ENCODE results near the gene ZSCAN31. TPM values are rescaled to one million over a fixed set of nuclear protein-coding genes. Genes with fewer than 3 reads are reported as not detected.

Gene ZSCAN31
- total and polyA plus RNA-seq, 2 of the 8 experiments (the other 6 are each of a cell fraction or from before 2014, with no cell fraction given): 1.9 to 7.0 TPM

DNA sequence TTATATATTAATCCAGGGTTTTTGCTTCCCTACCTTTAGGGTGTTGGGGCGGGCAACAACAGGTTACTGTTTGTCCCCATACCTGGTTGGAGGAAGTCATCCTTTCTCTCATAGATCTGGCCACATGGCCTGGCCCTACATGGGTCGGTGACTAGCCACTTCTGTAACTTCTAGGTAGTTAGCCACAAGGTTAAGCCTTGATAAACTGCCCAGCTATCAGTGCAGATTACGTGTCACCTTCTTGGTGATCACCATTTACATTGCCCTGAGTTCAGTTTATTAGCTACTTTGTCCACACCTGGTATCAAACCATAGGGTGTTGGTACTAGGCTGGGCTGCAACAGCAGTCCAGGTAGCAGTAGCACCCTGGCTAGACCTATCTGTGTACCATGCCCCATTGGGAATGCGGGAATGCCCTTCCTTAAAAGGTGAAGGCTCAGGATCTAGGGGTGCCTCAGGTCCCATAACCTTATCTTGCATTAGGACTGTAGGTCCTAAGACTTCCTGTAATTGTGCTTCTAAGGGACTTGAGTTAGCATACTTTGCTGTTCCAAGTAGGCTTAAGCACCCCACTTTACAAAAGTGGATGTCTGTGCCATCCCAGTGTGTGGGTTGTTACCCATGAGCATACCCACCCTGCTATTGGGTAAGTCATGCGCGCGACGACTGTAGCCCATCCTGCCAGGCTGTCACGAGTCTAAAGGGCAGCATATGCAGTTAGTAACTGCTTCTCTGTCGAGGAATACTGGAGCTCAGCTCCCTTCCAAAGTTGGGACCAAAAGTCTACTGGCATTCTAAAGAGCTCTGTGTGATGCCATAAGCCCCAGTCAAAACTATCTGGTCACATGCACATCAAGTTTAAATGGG is 19.0 kb upstream of the ZSCAN31 start:
- H3K79me1 ChIP-seq (ENCODE audit: low read depth, low read length): no peaks in the 10 kb centered on the region; the same call in 1 of the 2 replicates
- H3K23ac ChIP-seq (ENCODE audit: insufficient read length): no peak overlapping the region
- POLR2A ChIA-PET (ENCODE audit: partially characterized antibody): interaction anchor here (1.2 to 3.7 kb wide), 5 partner anchors 8 to 106 kb away, joined by 3 to 36 read pairs (median 3); partner anchors contain the start of gene ZSCAN31
- H4K91ac ChIP-seq (replicated peaks; ENCODE audit: insufficient read length, low read length): no peak overlapping the region
- no peak overlapping the region for H3K18ac ChIP-seq (ENCODE audit: extremely low read depth, low read length)
- H2BK12ac ChIP-seq (ENCODE audit: low read depth, low read length): no peak overlapping the region
- H3K56ac ChIP-seq (replicated peaks; ENCODE audit: insufficient read length, low read depth, low read length): no peak overlapping the region
- H3K4ac ChIP-seq (replicated peaks; ENCODE audit: insufficient read length, low read depth, low read length): no peak overlapping the region
- no peak overlapping the region for H4K8ac ChIP-seq (ENCODE audit: extremely low read depth, insufficient read depth, low read length)
- H3K27ac ChIP-seq (ENCODE audit: low read depth, low read length): no peak overlapping the region
- no peak overlapping the region for H3K4me3 ChIP-seq (ENCODE audit: extremely low read depth in 1 of 4, insufficient read depth in 2 of 4, low read depth in 3 of 4, low read length in 4 of 4)
- no peak overlapping the region for H3K14ac ChIP-seq (ENCODE audit: insufficient read length)
- H3K27me3 ChIP-seq (replicated peaks in 1 of 4; ENCODE audit: control insufficient read depth in 3 of 4, extremely low read depth in 1 of 4, insufficient read depth in 3 of 4, low read length in 3 of 4): no peaks in the 10 kb centered on the region
- peaks cover 5 to 43% of the 10 kb centered on the region in 2 experiments; a peak in 3 of 4 replicates for H3K79me2 ChIP-seq (ENCODE audit: control insufficient read depth in 1 of 2, insufficient read depth in 2 of 2, low read length in 2 of 2)
- peak overlapping the region in 1 of 4 experiments; percentile 10; a peak in 1 of 7 replicates for H3K9ac ChIP-seq (replicated peaks in 1 of 4; ENCODE audit: extremely low read depth in 1 of 4, low read depth in 3 of 4, low read length in 3 of 4)
- H2BK5ac ChIP-seq (ENCODE audit: low read depth, low read length): no peak overlapping the region
- peaks cover 0 to 7% of the 10 kb centered on the region in 2 experiments for H4K20me1 ChIP-seq (replicated peaks in 1 of 2; ENCODE audit: control insufficient read depth in 1 of 2, insufficient read depth in 2 of 2, low read length in 2 of 2)
- FAIRE-seq (no peak), DNase-seq (ENCODE audit: low read depth in 1 of 2, low spot score in 2 of 2) (no peak)
- H3K36me3 ChIP-seq (ENCODE audit: control insufficient read depth in 2 of 4, insufficient read depth in 4 of 4, low read length in 3 of 4): no peaks in the 10 kb centered on the region
- CTCF ChIA-PET (ENCODE audit: partially characterized antibody): interaction anchor here (0.6 to 4.2 kb wide), 27 partner anchors 7 to 301 kb away, joined by 3 to 34 read pairs (median 6); partner anchors contain the start of genes PGBD1, ZKSCAN4, ZSCAN26 and ZSCAN31
- no peak overlapping the region for H2AK5ac ChIP-seq (ENCODE audit: low read depth, low read length)
- H3K9me3 ChIP-seq (ENCODE audit: insufficient read depth in 2 of 2, low read depth in 1 of 2, low read length in 1 of 2): peaks cover 0 to 3% of the 10 kb centered on the region in 2 experiments; a peak in 2 of 4 replicates
- H2BK15ac ChIP-seq (ENCODE audit: low read length): no peak overlapping the region
- no peak overlapping the region for H2BK120ac ChIP-seq (replicated peaks; ENCODE audit: low read depth, low read length)
- no peak overlapping the region for H2BK20ac ChIP-seq (ENCODE audit: low read length)
- TF ChIP-seq CHD2 (IDR thresholded peaks at IDR 0.05; ENCODE audit: low read length) (no peak), GTF2F1 (IDR thresholded peaks at IDR 0.05; ENCODE audit: borderline replicate concordance, low read depth, low read length) (no peak), CBX5 (IDR thresholded peaks at IDR 0.05; ENCODE audit: low read depth, low read length) (no peak), KDM1A (IDR thresholded peaks at IDR 0.05; ENCODE audit: borderline replicate concordance, low read length) (no peak)
- WGBS, 2 experiments (ENCODE audit: extremely low coverage in 1 of 2, insufficient coverage in 1 of 2, insufficient read length in 1 of 2, insufficient replicate concordance in 2 of 2, low coverage in 1 of 2, low lambda C conversion rate in 2 of 2, missing lambda C conversion rate in 1 of 2): 91% methylated on average over 10 of the region's 10 CpGs; no CpG with 5 or more reads in 1 of the 2 experiments
- peaks cover 3% of the 10 kb centered on the region; the same call in 1 of the 2 replicates for H3K23me2 ChIP-seq (ENCODE audit: low read depth, low read length)
- no peak overlapping the region for H4K5ac ChIP-seq (ENCODE audit: insufficient read length, low read depth, low read length)
- H3K4me1 ChIP-seq (replicated peaks in 1 of 4; ENCODE audit: control insufficient read depth in 3 of 4, insufficient read depth in 4 of 4, low read length in 3 of 4): peaks cover 4 to 6% (median 5%) of the 10 kb centered on the region in 4 experiments; a peak in 5 of 7 replicates
- H2AFZ ChIP-seq (ENCODE audit: low read length): no peak overlapping the region
- H3K4me2 ChIP-seq (ENCODE audit: insufficient read depth in 1 of 2, low read depth in 2 of 2, low read length in 2 of 2): peak overlapping the region in 1 of 2 experiments; percentile 64; a peak in 1 of 4 replicates

Data from H1 (cell line).